Measurements from ENCODE around the gene ZNF329. TPM values are rescaled to one million over a fixed set of nuclear protein-coding genes. Genes with fewer than 3 reads are reported as not detected.

ZNF329 gene
- total and polyA plus RNA-seq, 2 of the 13 experiments (the other 11 are each of a cell fraction or from before 2014, with no cell fraction given): 3.8 to 9.6 TPM

GRCh38 chr19:58154679-58155648 is 4.4 kb upstream of the ZNF329 start (continued):
- TF ChIP-seq NFAT5 (CRISPR knock-in tag; IDR thresholded peaks at IDR 0.05): no peak
- TF ChIP-seq ZNF296 (CRISPR knock-in tag; conservative IDR thresholded peaks at IDR 0.05): 0 out of 2 replicates have a peak, but pooled peaks have one; percentile 6
- TF ChIP-seq MBD4 (IDR thresholded peaks at IDR 0.05; ENCODE audit: borderline replicate concordance, low read length): no peak
- peak; percentile 71; the same call in 1 of the 2 replicates for TF ChIP-seq MAZ (IDR thresholded peaks at IDR 0.05; ENCODE audit: borderline replicate concordance, low read depth, low read length)
- peak; percentile 87 for TF ChIP-seq MAZ (CRISPR knock-in tag; IDR thresholded peaks at IDR 0.05; ENCODE audit: low read depth)
- TF ChIP-seq ATF5 (CRISPR knock-in tag; IDR thresholded peaks at IDR 0.05; ENCODE audit: low read depth): no peak
- TF ChIP-seq RFX5 (IDR thresholded peaks at IDR 0.05; ENCODE audit: low read depth, low read length): peak; percentile 31; the same call in 1 of the 2 replicates
- TF ChIP-seq KDM5A (IDR thresholded peaks at IDR 0.05; ENCODE audit: borderline replicate concordance, low read length): peak; percentile 63; the same call in 1 of the 2 replicates
- TF ChIP-seq SOX5 (CRISPR knock-in tag; IDR thresholded peaks at IDR 0.05; ENCODE audit: borderline replicate concordance): peak; percentile 37; the same call in 1 of the 2 replicates
- peak; percentile 35; the same call in 1 of the 2 replicates for TF ChIP-seq FOSL2 (CRISPR knock-in tag; IDR thresholded peaks at IDR 0.05)
- TF ChIP-seq HMG20A (CRISPR knock-in tag; IDR thresholded peaks at IDR 0.05; ENCODE audit: borderline replicate concordance): no peak
- TF ChIP-seq MAFG (CRISPR knock-in tag; IDR thresholded peaks at IDR 0.05): no peak
- TF ChIP-seq ZNF572 (CRISPR knock-in tag; IDR thresholded peaks at IDR 0.05): no peak; the same call in 1 of the 2 replicates
- TF ChIP-seq TFDP1 (CRISPR knock-in tag; IDR thresholded peaks at IDR 0.05; ENCODE audit: borderline replicate concordance): peak; percentile 29; the same call in 1 of the 2 replicates
- TF ChIP-seq GABPA (IDR thresholded peaks at IDR 0.05; ENCODE audit: low read depth, low read length): peak; percentile 82
- peak; percentile 95 for TF ChIP-seq GABPA (CRISPR knock-in tag; IDR thresholded peaks at IDR 0.05; ENCODE audit: low read depth)
- TF ChIP-seq HOXA5 (CRISPR knock-in tag; IDR thresholded peaks at IDR 0.05): peak; percentile 58; the same call in 1 of the 2 replicates
- TF ChIP-seq ZNF547 (CRISPR knock-in tag; IDR thresholded peaks at IDR 0.05): no peak
- TF ChIP-seq ZSCAN25 (CRISPR knock-in tag; IDR thresholded peaks at IDR 0.05): no peak
- peak; percentile 67; the same call in 1 of the 2 replicates for TF ChIP-seq KLF15 (CRISPR knock-in tag; IDR thresholded peaks at IDR 0.05; ENCODE audit: borderline replicate concordance)
- TF ChIP-seq NFE2L1 (CRISPR knock-in tag; IDR thresholded peaks at IDR 0.05; ENCODE audit: borderline replicate concordance): no peak
- TF ChIP-seq RAD51 (IDR thresholded peaks at IDR 0.05; ENCODE audit: borderline replicate concordance): no peak
- peak; percentile 54 for TF ChIP-seq NFYC (CRISPR knock-in tag; IDR thresholded peaks at IDR 0.05)
- peak; percentile 49; the same call in 1 of the 2 replicates for TF ChIP-seq ZNF510 (CRISPR knock-in tag; IDR thresholded peaks at IDR 0.05; ENCODE audit: low read depth)
